Measurements from ENCODE around the gene GRID2.

GRID2 gene

DNA sequence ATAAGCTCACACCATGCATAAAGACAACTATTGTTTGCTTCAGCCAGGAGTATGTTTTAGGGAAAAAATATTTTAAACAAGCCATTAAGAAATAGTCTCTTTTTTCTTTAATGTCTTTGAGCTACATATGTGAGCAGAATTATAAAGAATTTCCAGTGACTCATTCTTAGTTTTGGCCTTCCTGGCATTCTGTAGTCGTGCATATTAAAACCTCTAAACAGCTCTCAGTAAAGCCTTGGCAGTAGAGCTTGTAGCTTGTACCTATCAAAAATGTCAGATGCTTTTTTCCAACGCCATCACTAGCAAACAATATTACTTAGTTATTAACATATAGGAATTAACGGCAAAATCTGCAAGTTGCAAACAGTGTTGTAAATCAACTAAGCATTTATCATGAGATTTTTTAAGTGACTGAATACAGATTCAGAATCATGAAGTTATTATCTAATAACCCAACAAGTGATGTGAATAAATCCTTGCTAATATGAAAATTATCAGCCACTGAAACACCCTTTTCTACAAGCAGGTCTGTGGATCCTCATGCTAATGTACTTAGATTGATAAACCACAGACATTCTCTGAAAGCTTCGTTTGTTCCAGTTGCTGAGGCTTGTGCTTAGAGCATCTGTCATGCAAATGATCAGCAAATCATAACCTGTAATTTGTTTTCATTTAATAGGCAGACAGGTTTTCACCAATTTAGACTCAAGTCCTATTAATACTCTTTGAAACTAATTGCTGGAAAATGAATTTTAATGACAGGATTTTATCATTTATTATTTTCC, 1112.8 kb downstream of the GRID2 start:
- DNase-seq (ENCODE audit: low read depth) = no peak
- TF ChIP-seq CTCF (conservative IDR thresholded peaks at IDR 0.05; ENCODE audit: low read depth, low read length) = no peak

GRCh38 chr4:93431371-93431770, 1127.6 kb downstream of the GRID2 start:
- no peak overlapping the region for H3K4me3 ChIP-seq (ENCODE audit: low read length)
- no peak for DNase-seq (ENCODE audit: low read depth)
- TF ChIP-seq CTCF (conservative IDR thresholded peaks at IDR 0.05; ENCODE audit: low read depth, low read length) = no peak

More for the DNA sequence above, 1112.8 kb downstream of the GRID2 start:
- no peak overlapping the region for H3K4me3 ChIP-seq (ENCODE audit: low read length)

GRCh38 chr4:93433840-93434239, 1130.1 kb downstream of the GRID2 start:
- TF ChIP-seq CTCF (conservative IDR thresholded peaks at IDR 0.05; ENCODE audit: low read depth, low read length) = no peak
- H3K4me3 ChIP-seq (ENCODE audit: low read length) = no peak overlapping the region
- no peak for DNase-seq (ENCODE audit: low read depth)

GRCh38 chr4:93436000-93436626, 1132.3 kb downstream of the GRID2 start:
- TF ChIP-seq CTCF (conservative IDR thresholded peaks at IDR 0.05; ENCODE audit: low read depth, low read length) = no peak
- H3K4me3 ChIP-seq (ENCODE audit: low read length) = no peak overlapping the region
- no peak for DNase-seq (ENCODE audit: low read depth)

DNA sequence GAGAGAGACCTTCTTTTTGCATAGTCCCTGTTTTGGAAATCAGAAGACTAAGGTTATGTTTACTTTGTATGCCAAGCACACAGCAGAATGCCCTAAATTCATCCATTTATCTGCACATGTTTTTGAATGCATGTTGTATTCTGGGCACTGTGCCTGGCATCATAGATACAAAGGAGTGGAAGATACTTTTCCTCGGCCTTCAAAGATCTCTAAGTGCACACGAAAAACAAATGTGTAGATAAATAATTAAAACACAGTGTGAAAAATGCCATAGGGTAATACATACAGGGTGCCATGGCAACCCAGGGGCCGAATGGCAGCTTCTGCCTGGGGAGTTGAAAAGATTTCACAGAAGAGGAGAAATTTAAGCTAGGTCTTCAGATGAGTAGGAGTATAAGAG, 1134.2 kb downstream of the GRID2 start:
- TF ChIP-seq CTCF (conservative IDR thresholded peaks at IDR 0.05; ENCODE audit: low read depth, low read length) = no peak
- DNase-seq (ENCODE audit: low read depth) = no peak
- no peak overlapping the region for H3K4me3 ChIP-seq (ENCODE audit: low read length)

GRCh38 chr4:93444860-93445259, 1141.1 kb downstream of the GRID2 start:
- no peak for TF ChIP-seq CTCF (conservative IDR thresholded peaks at IDR 0.05; ENCODE audit: low read depth, low read length)
- H3K4me3 ChIP-seq (ENCODE audit: low read length) = no peak overlapping the region
- no peak for DNase-seq (ENCODE audit: low read depth)

DNA sequence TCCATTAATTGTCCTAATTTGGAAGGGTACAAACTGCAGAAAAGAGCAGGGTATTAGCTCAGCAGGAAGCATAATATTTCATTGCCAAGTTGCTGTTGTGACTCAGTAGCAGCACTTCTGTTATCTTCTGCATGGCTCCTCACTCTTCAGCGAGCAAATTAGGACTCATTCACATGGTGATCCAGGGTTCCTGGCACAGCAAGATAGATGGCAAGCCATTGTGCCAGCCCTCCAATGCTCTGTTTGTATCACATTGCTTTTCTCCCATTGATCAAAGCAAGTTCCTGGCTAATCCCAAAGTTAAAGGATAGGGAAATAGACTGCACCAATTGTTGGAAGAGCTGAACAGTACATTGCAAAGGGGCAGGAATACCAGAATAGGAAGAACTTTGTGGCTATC, 1142.3 kb downstream of the GRID2 start:
- no peak for TF ChIP-seq CTCF (conservative IDR thresholded peaks at IDR 0.05; ENCODE audit: low read depth, low read length)
- H3K4me3 ChIP-seq (ENCODE audit: low read length) = no peak overlapping the region
- no peak for DNase-seq (ENCODE audit: low read depth)

Data from retinal pigment epithelial cell (primary cell).